GM21447 (cell line): ENCODE data around the gene ZNF629.

Source experiments
- ATAC-seq: cut with Tn5 transposase; IDR thresholded peaks from one replicate; pipeline ENCODE4 v1.9.1; 2021; ENCODE audit not compliant: unreplicated experiment

ZNF629 gene

GRCh38 chr16:30767767-30768465, 19.1 kb downstream of the ZNF629 start:
- ATAC-seq, result no peak

DNA sequence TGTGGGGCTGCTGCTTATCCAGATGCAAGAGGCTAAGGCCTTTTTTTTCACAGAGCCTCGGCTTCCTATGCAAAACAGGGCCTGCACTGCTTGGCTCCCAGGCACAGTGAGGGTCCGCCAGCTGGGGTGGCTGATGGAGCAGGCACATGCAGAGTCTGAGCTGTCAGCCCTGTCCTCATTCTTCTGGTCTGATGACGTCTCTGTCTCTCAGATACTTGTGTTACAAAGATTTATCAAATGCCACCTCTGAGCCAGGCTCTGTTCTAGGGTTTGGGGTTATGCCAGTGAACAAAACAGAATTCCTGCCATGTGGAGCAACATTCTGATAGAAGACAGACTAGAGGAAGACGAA, 20.1 kb downstream of the ZNF629 start:
- ATAC-seq, result no peak

DNA sequence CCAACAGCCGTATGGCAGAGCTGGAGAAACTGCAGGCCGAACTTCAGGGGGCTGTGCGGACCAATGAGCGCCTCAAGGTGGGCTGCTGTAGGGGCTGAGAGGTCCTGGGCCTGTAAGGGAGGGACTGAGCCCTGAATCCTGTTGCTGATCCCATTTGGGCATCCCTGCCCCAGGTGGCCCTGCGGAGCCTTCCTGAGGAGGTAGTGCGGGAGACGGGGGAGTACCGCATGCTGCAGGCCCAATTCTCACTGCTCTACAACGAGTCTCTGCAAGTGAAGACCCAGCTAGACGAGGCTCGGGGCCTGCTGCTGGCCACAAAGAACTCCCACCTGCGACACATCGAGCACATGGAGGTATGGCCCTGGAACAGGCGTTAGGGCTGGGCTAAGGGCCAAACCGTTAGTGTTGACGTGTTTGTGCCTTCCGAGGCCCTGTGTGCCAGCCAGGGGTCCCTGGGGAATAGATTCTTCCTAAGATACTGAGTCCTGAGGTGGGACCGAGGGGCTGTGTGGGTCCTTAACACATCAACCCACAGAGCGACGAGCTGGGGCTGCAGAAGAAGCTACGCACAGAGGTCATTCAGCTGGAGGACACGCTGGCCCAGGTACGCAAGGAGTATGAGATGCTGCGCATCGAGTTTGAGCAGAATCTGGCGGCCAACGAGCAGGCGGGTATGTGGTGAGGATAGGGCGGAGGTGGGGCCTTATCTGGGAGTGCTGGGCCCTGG, 20.6 kb downstream of the ZNF629 start:
- no peak for ATAC-seq

GRCh38 chr16:30764816-30765465, 22.1 kb downstream of the ZNF629 start:
- ATAC-seq, result no peak

DNA sequence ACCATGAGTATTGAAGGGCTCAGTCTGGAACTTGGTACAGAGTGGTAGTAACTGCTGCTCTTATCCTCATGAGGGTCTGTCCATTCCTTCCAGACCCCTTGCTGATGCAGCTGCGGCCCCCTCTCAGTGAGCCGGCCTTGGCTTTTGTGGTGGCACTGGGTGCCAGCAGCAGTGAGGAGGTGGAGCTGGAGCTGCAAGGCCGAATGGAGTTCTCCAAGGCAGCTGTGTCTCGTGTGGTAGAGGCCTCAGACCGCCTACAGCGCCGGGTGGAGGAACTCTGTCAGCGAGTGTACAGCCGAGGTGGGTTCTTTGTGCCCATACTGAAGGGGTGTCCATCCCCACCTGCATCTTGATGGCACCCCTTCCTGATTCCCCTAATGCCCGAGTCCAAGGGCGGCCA, 22.9 kb downstream of the ZNF629 start:
- ATAC-seq, result no peak

DNA sequence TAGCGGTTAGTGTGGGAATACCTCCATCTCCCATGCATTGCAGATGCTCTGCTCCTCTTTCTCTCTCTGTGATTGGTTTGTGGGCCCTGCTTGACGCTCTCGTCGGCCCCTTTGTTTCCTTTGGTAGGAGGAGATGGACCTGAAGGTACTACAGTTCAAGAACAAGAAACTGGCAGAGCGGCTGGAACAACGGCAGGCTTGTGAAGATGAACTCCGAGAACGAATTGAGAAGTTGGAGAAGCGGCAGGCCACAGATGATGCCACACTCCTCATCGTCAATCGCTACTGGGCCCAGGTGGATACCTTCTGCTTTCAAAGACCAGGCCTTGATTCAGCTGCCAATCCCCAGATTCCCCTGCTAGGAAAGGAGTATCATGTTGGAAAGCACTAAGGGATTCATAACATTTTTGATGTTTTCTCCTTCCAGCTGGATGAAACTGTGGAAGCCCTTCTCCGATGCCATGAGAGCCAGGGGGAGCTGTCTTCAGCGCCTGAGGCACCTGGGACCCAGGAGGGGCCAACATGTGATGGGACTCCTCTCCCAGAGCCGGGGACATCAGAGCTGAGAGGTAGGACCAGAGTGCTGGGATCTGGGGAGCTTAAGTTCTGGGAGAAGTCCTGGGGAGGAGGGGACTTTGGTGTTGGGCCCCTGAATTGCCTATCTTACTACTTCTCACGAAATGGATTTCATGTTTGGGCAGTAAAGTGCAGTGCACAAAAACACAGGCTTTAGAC, 23.8 kb downstream of the ZNF629 start:
- no peak for ATAC-seq

- peak; percentile 87 for ATAC-seq
These were observed 24.8 kb downstream of the ZNF629 start, which contains the start of the genes CFAP119 and RNF40 for GRCh38 chr16:30761928-30762902. TSS of gene CFAP119 (minus strand) at chr16:30762062. CDS start at chr16:30761748, 314 bp downstream. TSS of gene RNF40 (plus strand) at chr16:30762322. CDS start at chr16:30762546, 224 bp downstream.

- no peak for ATAC-seq
These were observed 25.5 kb downstream of the ZNF629 start for GRCh38 chr16:30761427-30761927.

GRCh38 chr16:30760577-30761426, 26.2 kb downstream of the ZNF629 start:
- no peak for ATAC-seq

GRCh38 chr16:30760001-30760559, 26.9 kb downstream of the ZNF629 start:
- no peak for ATAC-seq

DNA sequence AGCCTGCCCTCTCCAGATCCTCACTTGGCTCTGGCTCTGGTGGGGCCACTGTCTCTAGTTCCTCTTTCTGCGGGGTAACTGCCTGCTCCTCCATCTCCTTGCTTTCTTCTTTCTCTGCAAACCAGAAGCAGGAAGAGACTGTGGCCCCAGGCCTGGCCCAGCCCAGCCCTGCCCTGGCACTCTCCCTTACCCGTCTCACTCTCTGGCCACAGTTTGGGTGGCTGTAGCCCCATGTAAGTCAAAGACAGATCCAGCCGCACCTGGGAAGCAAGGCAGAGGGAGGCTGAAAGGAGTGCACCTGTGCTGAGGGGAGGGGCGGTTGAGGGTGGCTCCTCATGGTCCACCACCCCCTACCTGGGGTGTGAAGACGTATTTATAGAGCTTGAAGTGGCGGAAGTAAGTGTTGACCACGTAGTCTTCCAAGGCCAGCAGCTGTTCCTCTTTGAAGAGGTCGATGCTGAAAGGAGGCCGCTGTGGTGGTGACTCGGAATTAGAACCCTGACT, 28.0 kb downstream of the ZNF629 start:
- no peak for ATAC-seq

DNA sequence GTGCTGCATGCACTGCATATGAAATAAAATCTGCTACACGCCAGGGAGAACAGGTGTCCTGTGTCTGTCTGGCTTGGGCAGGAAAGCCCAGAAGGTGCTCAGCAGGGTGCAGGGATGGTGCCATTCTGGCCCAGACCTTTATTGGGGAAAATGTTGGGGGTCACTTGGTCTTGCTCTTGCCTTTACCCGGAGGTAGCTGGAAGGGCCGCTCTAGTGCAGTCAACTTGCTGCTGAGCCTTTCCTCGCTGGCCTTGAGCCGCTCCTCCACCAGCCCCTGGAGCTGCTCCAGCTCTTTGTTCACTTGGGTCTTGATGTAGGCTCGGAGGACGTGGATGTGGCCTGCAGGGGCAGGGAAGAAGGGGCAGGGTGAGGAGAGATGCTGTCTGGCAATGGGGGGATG, 29.7 kb downstream of the ZNF629 start:
- ATAC-seq, result no peak

- no peak for ATAC-seq
These were observed 30.3 kb downstream of the ZNF629 start for GRCh38 chr16:30756781-30757100.

GRCh38 chr16:30755955-30756780, 30.8 kb downstream of the ZNF629 start:
- ATAC-seq, result no peak

GRCh38 chr16:30753596-30753995, 33.4 kb downstream of the ZNF629 start:
- no peak for ATAC-seq

- no peak for ATAC-seq
These were observed 36.0 kb downstream of the ZNF629 start for GRCh38 chr16:30750876-30751465.

DNA sequence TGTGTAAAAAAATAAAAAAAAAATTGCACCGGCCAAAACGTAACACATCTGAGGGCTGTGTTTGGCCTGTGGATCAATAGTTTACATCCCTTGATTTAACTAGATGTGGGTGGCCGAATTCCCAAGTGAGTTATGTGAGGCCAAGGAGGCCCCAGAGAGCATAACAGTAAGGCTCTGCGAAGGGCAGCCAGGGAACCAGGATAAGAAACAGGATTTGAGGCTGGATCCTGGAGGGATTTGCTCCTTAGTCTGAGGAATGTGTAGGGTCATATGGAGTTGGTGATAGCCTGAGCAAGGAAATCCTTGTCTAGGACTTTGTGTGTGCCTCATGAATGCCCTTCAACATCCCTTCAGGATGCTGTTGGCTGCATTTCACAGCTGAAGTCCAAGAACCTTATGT, 36.8 kb downstream of the ZNF629 start:
- ATAC-seq, result no peak
